Measurements from ENCODE around the gene MRPL17.

Gene MRPL17

DNA sequence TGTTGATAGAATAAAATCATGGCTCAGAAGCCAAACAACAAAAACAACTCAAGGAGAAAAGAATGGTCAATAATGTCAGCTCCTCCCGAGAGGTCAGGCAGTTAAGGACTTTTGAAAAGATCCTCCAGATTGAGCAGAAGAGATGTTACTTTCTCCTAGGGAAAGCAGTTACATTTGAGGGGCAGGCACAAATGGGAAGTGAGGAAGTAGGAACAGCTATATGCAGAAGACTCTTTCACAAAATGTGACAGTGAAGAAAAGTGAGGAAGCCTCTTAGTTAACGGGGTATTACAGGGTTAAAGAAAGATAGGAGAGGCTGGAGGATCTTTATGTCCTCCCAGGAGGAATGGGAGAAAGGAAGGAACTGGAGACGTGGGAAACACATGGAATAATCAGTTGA, 31.0 kb downstream of the MRPL17 start:
- Histone ChIP-seq H3K4me1 (ENCODE audit: control insufficient read depth in 2 of 2, insufficient read depth in 1 of 2, low read depth in 1 of 2, low read length in 2 of 2) (peaks cover 3 to 22% of the 10 kb centered on the region in 2 donors), H2BK5ac (ENCODE audit: low read length) (no peak overlapping the region), H3K4ac (ENCODE audit: low read length) (no peak overlapping the region), H3K9ac (ENCODE audit: low read depth, low read length, poor library complexity) (no peak overlapping the region), H2AFZ (ENCODE audit: low read length) (no peak overlapping the region), H3K36me3 (replicated peaks in 1 of 2; ENCODE audit: control insufficient read depth in 2 of 2, insufficient read depth in 2 of 2, low read length in 2 of 2) (peaks cover 0 to 62% of the 10 kb centered on the region in 2 donors), H4K91ac (ENCODE audit: low read depth, low read length, poor library complexity) (no peak overlapping the region), H3K14ac (ENCODE audit: low read length) (no peak overlapping the region), H3K23ac (ENCODE audit: low read depth, low read length, poor library complexity) (no peak overlapping the region), H2BK12ac (ENCODE audit: low read length) (no peak overlapping the region), H3K9me3 (replicated peaks in 1 of 2; ENCODE audit: control insufficient read depth in 2 of 2, insufficient read depth in 1 of 2, low read depth in 1 of 2, low read length in 2 of 2) (no peaks in the 10 kb centered on the region), H2BK120ac (ENCODE audit: low read depth, low read length) (no peak overlapping the region), H3K27me3 (ENCODE audit: control insufficient read depth in 3 of 3, insufficient read depth in 3 of 3, low read depth in 1 of 3, low read length in 3 of 3) (peaks cover 0 to 25% (median 3%) of the 10 kb centered on the region in 3 experiments), H3K4me2 (ENCODE audit: insufficient read depth, low read length, poor library complexity, severe bottlenecking) (no peak overlapping the region), H3K27ac (replicated peaks; ENCODE audit: low read length) (no peak overlapping the region), H2BK15ac (ENCODE audit: low read length) (no peak overlapping the region), H3K79me1 (ENCODE audit: low read depth, low read length) (no peaks in the 10 kb centered on the region), H2AK5ac (ENCODE audit: low read depth, low read length) (no peak overlapping the region), H3K4me3 (ENCODE audit: low read length in 2 of 2) (no peak overlapping the region), H3K18ac (ENCODE audit: low read length) (no peak overlapping the region), H4K8ac (ENCODE audit: low read depth, low read length) (no peak overlapping the region)
- DNase-seq (ENCODE audit: low spot score): no peak
- no CpG with 5 or more reads among the region's 3 CpGs for WGBS, 2 donors (ENCODE audit: extremely low coverage in 2 of 2, insufficient read length in 2 of 2, insufficient replicate concordance in 1 of 2)

DNA sequence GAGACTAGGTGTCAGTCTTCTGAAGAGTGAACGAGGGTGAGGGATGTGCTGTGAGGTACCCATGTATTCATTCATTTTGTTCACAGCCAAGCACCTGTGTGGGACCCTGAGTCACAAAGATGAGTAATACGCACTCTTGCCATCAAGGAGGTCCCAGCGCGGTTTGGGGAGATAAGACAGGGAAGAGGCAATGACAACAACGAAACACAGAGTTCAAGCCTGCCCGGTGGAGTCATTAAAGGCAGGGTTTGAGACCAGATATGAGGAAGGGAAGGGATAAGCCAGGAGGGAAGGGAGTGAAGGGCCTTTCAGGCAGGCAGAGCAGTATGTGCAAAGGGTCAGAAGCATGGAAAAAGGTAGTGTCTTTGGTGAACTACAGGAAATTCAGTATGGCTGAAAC, 32.2 kb downstream of the MRPL17 start:
- Histone ChIP-seq H2AK5ac (ENCODE audit: low read depth, low read length) (no peak overlapping the region), H3K27ac (replicated peaks; ENCODE audit: low read length) (no peak overlapping the region), H3K4me2 (ENCODE audit: insufficient read depth, low read length, poor library complexity, severe bottlenecking) (no peak overlapping the region), H3K36me3 (replicated peaks in 1 of 2; ENCODE audit: control insufficient read depth in 2 of 2, insufficient read depth in 2 of 2, low read length in 2 of 2) (peaks cover 0 to 65% of the 10 kb centered on the region in 2 donors), H2AFZ (ENCODE audit: low read length) (no peak overlapping the region), H3K18ac (ENCODE audit: low read length) (no peak overlapping the region), H3K4me1 (ENCODE audit: control insufficient read depth in 2 of 2, insufficient read depth in 1 of 2, low read depth in 1 of 2, low read length in 2 of 2) (peaks cover 5 to 17% of the 10 kb centered on the region in 2 donors), H4K8ac (ENCODE audit: low read depth, low read length) (no peak overlapping the region), H3K14ac (ENCODE audit: low read length) (no peak overlapping the region), H2BK12ac (ENCODE audit: low read length) (no peak overlapping the region), H4K91ac (ENCODE audit: low read depth, low read length, poor library complexity) (no peak overlapping the region), H3K4me3 (ENCODE audit: low read length in 2 of 2) (no peak overlapping the region), H3K23ac (ENCODE audit: low read depth, low read length, poor library complexity) (no peak overlapping the region), H3K27me3 (ENCODE audit: control insufficient read depth in 3 of 3, insufficient read depth in 3 of 3, low read depth in 1 of 3, low read length in 3 of 3) (peaks cover 0 to 13% (median 0%) of the 10 kb centered on the region in 3 experiments), H2BK15ac (ENCODE audit: low read length) (no peak overlapping the region), H2BK120ac (ENCODE audit: low read depth, low read length) (no peak overlapping the region), H3K4ac (ENCODE audit: low read length) (no peak overlapping the region), H3K9ac (ENCODE audit: low read depth, low read length, poor library complexity) (no peak overlapping the region), H2BK5ac (ENCODE audit: low read length) (no peak overlapping the region), H3K9me3 (replicated peaks in 1 of 2; ENCODE audit: control insufficient read depth in 2 of 2, insufficient read depth in 1 of 2, low read depth in 1 of 2, low read length in 2 of 2) (no peaks in the 10 kb centered on the region), H3K79me1 (ENCODE audit: low read depth, low read length) (no peaks in the 10 kb centered on the region)
- WGBS, 2 donors (ENCODE audit: extremely low coverage in 2 of 2, insufficient read length in 2 of 2, insufficient replicate concordance in 1 of 2): no CpG with 5 or more reads among the region's 6 CpGs
- DNase-seq (ENCODE audit: low spot score): no peak

DNA sequence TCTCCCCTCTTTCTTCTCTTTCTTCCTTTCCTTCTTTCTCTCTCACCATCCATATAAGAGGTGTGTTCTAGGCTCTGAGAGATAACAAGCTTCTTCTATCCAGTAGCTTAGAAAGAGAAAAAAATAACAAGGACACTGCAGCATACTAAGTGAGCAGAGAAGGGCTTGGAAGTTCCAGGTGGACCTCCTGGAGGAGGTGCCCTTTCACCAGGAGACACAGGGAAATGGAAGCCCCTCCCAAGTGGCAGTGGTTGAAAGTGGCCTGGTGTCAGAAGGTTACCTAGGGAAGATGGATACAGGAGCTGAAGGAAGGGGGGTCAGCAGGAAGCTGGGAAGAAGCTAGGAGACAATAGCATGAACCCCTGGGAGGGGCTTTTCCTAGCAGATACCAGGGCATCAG, 33.0 kb downstream of the MRPL17 start:
- H4K8ac ChIP-seq (ENCODE audit: low read depth, low read length): no peak overlapping the region
- no peak overlapping the region for H2BK12ac ChIP-seq (ENCODE audit: low read length)
- no peak overlapping the region for H3K4me3 ChIP-seq (ENCODE audit: low read length in 2 of 2)
- no peak overlapping the region for H3K27ac ChIP-seq (replicated peaks; ENCODE audit: low read length)
- H3K9me3 ChIP-seq (replicated peaks in 1 of 2; ENCODE audit: control insufficient read depth in 2 of 2, insufficient read depth in 1 of 2, low read depth in 1 of 2, low read length in 2 of 2): no peaks in the 10 kb centered on the region
- H2BK15ac ChIP-seq (ENCODE audit: low read length): no peak overlapping the region
- H3K18ac ChIP-seq (ENCODE audit: low read length): no peak overlapping the region
- H3K4me2 ChIP-seq (ENCODE audit: insufficient read depth, low read length, poor library complexity, severe bottlenecking): no peak overlapping the region
- H3K36me3 ChIP-seq (replicated peaks in 1 of 2; ENCODE audit: control insufficient read depth in 2 of 2, insufficient read depth in 2 of 2, low read length in 2 of 2): peaks cover 0 to 74% of the 10 kb centered on the region in 2 donors
- H2AK5ac ChIP-seq (ENCODE audit: low read depth, low read length): no peak overlapping the region
- H3K23ac ChIP-seq (ENCODE audit: low read depth, low read length, poor library complexity): no peak overlapping the region
- H3K4ac ChIP-seq (ENCODE audit: low read length): no peak overlapping the region
- no peak overlapping the region for H3K14ac ChIP-seq (ENCODE audit: low read length)
- DNase-seq (ENCODE audit: low spot score): no peak
- H2AFZ ChIP-seq (ENCODE audit: low read length): no peak overlapping the region
- H2BK120ac ChIP-seq (ENCODE audit: low read depth, low read length): no peak overlapping the region
- H2BK5ac ChIP-seq (ENCODE audit: low read length): no peak overlapping the region
- no peaks in the 10 kb centered on the region for H3K79me1 ChIP-seq (ENCODE audit: low read depth, low read length)
- H3K9ac ChIP-seq (ENCODE audit: low read depth, low read length, poor library complexity): no peak overlapping the region
- H3K27me3 ChIP-seq (ENCODE audit: control insufficient read depth in 3 of 3, insufficient read depth in 3 of 3, low read depth in 1 of 3, low read length in 3 of 3): peaks cover 0 to 12% (median 0%) of the 10 kb centered on the region in 3 experiments
- peaks cover 5 to 17% of the 10 kb centered on the region in 2 donors for H3K4me1 ChIP-seq (ENCODE audit: control insufficient read depth in 2 of 2, insufficient read depth in 1 of 2, low read depth in 1 of 2, low read length in 2 of 2)
- H4K91ac ChIP-seq (ENCODE audit: low read depth, low read length, poor library complexity): no peak overlapping the region

DNA sequence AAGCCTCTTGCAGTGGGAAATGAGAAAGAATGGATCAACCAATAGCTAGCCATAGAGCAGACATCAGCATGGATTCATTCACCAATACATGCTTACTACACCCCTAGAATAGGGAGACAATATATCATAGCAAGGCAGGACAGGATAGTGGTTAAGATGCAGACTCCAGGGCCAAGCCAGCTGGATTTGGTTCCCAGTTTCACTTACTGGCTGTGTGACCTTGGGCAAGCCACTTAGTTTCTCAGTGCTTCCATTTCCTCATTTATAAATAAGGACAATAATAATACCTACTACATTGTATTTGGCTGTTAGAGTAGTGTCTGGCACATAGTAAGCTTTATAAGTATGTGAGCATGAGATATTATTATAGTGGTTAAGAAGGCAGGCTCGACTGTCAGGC, 34.6 kb downstream of the MRPL17 start:
- Histone ChIP-seq H4K91ac (ENCODE audit: low read depth, low read length, poor library complexity) (no peak overlapping the region), H3K23ac (ENCODE audit: low read depth, low read length, poor library complexity) (no peak overlapping the region), H3K4ac (ENCODE audit: low read length) (no peak overlapping the region), H2AFZ (ENCODE audit: low read length) (no peak overlapping the region), H3K4me3 (ENCODE audit: low read length in 2 of 2) (no peak overlapping the region), H2BK12ac (ENCODE audit: low read length) (no peak overlapping the region), H3K36me3 (replicated peaks in 1 of 2; ENCODE audit: control insufficient read depth in 2 of 2, insufficient read depth in 2 of 2, low read length in 2 of 2) (peaks cover 0 to 80% of the 10 kb centered on the region in 2 donors), H3K27me3 (ENCODE audit: control insufficient read depth in 3 of 3, insufficient read depth in 3 of 3, low read depth in 1 of 3, low read length in 3 of 3) (peaks cover 0 to 3% (median 0%) of the 10 kb centered on the region in 3 experiments), H3K9me3 (replicated peaks in 1 of 2; ENCODE audit: control insufficient read depth in 2 of 2, insufficient read depth in 1 of 2, low read depth in 1 of 2, low read length in 2 of 2) (no peaks in the 10 kb centered on the region), H2BK120ac (ENCODE audit: low read depth, low read length) (no peak overlapping the region), H2BK15ac (ENCODE audit: low read length) (no peak overlapping the region), H3K14ac (ENCODE audit: low read length) (no peak overlapping the region), H3K9ac (ENCODE audit: low read depth, low read length, poor library complexity) (no peak overlapping the region), H3K4me2 (ENCODE audit: insufficient read depth, low read length, poor library complexity, severe bottlenecking) (no peak overlapping the region), H3K79me1 (ENCODE audit: low read depth, low read length) (no peaks in the 10 kb centered on the region), H3K18ac (ENCODE audit: low read length) (no peak overlapping the region), H2AK5ac (ENCODE audit: low read depth, low read length) (no peak overlapping the region), H3K4me1 (ENCODE audit: control insufficient read depth in 2 of 2, insufficient read depth in 1 of 2, low read depth in 1 of 2, low read length in 2 of 2) (peaks cover 2 to 6% of the 10 kb centered on the region in 2 donors), H4K8ac (ENCODE audit: low read depth, low read length) (no peak overlapping the region), H3K27ac (replicated peaks; ENCODE audit: low read length) (no peak overlapping the region), H2BK5ac (ENCODE audit: low read length) (no peak overlapping the region)
- no CpG with 5 or more reads among the region's 1 CpG for WGBS, 2 donors (ENCODE audit: extremely low coverage in 2 of 2, insufficient read length in 2 of 2, insufficient replicate concordance in 1 of 2)
- DNase-seq (ENCODE audit: low spot score): no peak

All from neuronal stem cell (in vitro differentiated cells).